Measurements from ENCODE around the gene DDX51. TPM values are rescaled to one million over a fixed set of nuclear protein-coding genes. Genes with fewer than 3 reads are reported as not detected.
"Not testable (repeated sequence)": the region's sequence is repeated elsewhere in the genome, so short reads cannot be mapped to it uniquely, and the experiment has no call there.

DDX51 gene
- polyA plus RNA-seq, 1 experiment = 8.2 TPM

DNA sequence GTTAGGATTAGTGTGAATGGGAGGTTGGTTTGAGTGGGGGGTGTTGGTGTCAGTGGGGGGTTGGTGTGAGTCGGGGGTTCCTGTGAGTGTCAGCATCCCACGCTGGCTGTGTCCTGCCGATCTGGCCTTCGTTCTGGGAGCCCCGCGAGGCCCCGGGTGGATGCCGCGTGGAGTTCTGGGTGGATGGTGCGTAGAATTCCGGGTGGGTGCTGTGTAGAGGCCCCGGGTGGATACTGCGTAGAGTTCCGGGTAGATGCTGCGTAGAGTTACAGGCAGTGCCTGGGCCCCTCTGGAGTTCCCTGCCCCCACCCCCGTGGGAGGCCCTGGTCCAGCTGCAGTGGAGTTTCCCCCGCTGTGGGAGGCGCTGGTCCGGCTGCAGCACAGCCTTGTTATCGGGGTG is 8.8 kb upstream of the DDX51 start:
- Histone ChIP-seq H3K27me3 (ENCODE audit: control insufficient read depth, insufficient read depth, low read length) (no peaks in the 10 kb centered on the region), H3K4me3 (ENCODE audit: low read depth, low read length) (no peak overlapping the region), H3K36me3 (ENCODE audit: control insufficient read depth, insufficient read depth, low read length) (peaks cover 10% of the 10 kb centered on the region; the same call in 1 of the 2 replicates)
- ChIA-PET CTCF (interaction anchor here (1.0 to 3.8 kb wide), 11 partner anchors 8 to 486 kb away, joined by 3 to 41 read pairs (median 7); no protein-coding TSS in a partner anchor), POLR2A (interaction anchor here (0.6 kb wide), 1 partner anchor 262 kb away, joined by 4 read pairs; no protein-coding TSS in a partner anchor)
- DNase-seq (ENCODE audit: low read depth) = no peak
- TF ChIP-seq CTCF (IDR thresholded peaks at IDR 0.05; ENCODE audit: insufficient read depth, low read depth, low read length) = no peak

DNA sequence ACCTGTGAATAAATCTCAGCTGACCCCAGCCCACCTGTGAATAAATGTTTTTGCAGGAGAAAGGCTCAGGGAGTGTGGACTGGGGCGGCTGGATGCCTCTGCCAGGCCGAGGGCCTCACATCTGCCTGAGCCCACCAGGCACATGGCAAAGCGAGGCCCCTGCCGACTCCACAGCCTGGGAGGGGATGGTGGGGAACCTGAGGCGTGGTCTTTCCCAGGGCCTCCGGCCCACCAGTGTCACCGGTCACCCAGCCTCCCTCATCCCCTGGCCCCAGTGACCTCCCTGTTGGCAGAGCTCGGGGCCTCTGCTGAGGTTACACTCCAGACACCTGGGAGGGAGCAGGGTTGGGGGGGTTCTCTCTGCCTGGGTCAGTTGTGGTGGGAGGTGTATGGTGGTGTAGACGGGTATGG is 8.3 kb upstream of the DDX51 start:
- CTCF ChIA-PET = interaction anchor here (1.0 to 3.8 kb wide), 6 partner anchors 10 to 486 kb away, joined by 3 to 41 read pairs (median 6); no protein-coding TSS in a partner anchor
- Histone ChIP-seq H3K36me3 (ENCODE audit: control insufficient read depth, insufficient read depth, low read length) (peaks cover 8% of the 10 kb centered on the region; the same call in 1 of the 2 replicates), H3K4me3 (ENCODE audit: low read depth, low read length) (no peak overlapping the region), H3K27me3 (ENCODE audit: control insufficient read depth, insufficient read depth, low read length) (no peaks in the 10 kb centered on the region)
- no peak for DNase-seq (ENCODE audit: low read depth)
- POLR2A ChIA-PET = interaction anchor here (0.6 kb wide), 1 partner anchor 262 kb away, joined by 4 read pairs; no protein-coding TSS in a partner anchor
- no peak for TF ChIP-seq CTCF (IDR thresholded peaks at IDR 0.05; ENCODE audit: insufficient read depth, low read depth, low read length)

DNA sequence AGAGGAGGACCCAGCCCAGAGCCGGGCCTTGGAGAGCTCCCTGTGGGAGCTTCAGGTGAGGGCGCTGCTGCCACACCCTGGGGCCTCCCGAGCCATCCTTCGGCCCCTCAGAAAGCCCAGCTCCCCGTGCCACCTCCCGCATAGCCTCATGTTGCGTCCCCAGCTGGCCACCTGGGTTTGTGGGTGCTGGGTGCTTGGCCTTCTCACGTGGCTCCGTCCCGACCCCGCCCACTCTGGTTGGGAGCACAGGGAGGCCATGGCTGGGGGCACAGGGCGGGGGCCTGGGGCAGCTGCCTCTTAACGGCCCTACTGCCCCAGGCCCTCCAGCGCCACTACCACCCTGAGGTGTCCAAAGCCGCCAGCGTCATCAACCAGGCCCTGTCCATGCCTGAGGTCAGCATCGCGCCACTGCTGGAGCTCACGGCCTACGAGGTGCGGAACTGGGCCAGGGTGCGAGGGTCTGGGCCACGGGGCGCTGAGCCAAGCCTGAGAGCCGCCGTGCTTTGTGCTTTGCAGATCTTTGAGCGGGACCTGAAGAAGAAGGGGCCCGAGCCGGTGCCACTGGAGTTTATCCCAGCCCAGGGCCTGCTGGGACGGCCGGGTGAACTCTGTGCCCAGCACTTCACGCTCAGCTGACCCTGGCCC is 7.8 kb upstream of the DDX51 start:
- Histone ChIP-seq H3K36me3 (ENCODE audit: control insufficient read depth, insufficient read depth, low read length) (peaks cover 8% of the 10 kb centered on the region; the same call in 1 of the 2 replicates), H3K27me3 (ENCODE audit: control insufficient read depth, insufficient read depth, low read length) (no peaks in the 10 kb centered on the region), H3K4me3 (ENCODE audit: low read depth, low read length) (no peak overlapping the region)
- TF ChIP-seq CTCF (IDR thresholded peaks at IDR 0.05; ENCODE audit: insufficient read depth, low read depth, low read length) = no peak
- ChIA-PET POLR2A (no interaction called here), CTCF (interaction anchor here (1.3 to 3.8 kb wide), 3 partner anchors 263 to 487 kb away, joined by 3 to 41 read pairs (median 4); no protein-coding TSS in a partner anchor)
- no peak for DNase-seq (ENCODE audit: low read depth)

- ChIA-PET CTCF (interaction anchor here (1.3 to 3.8 kb wide), 2 partner anchors 264 to 464 kb away, joined by 4 to 41 read pairs; no protein-coding TSS in a partner anchor), POLR2A (no interaction called here)
- H3K36me3 ChIP-seq (ENCODE audit: control insufficient read depth, insufficient read depth, low read length) = peaks cover 8% of the 10 kb centered on the region; the same call in 1 of the 2 replicates
- H3K27me3 ChIP-seq (ENCODE audit: control insufficient read depth, insufficient read depth, low read length) = no peaks in the 10 kb centered on the region
- DNase-seq (ENCODE audit: low read depth) = no peak
- TF ChIP-seq CTCF (IDR thresholded peaks at IDR 0.05; ENCODE audit: insufficient read depth, low read depth, low read length) = no peak
- H3K4me3 ChIP-seq (ENCODE audit: low read depth, low read length) = no peak overlapping the region
These were observed 7.1 kb upstream of the DDX51 start for GRCh38 chr12:132151145-132151765.

- Histone ChIP-seq H3K27me3 (ENCODE audit: control insufficient read depth, insufficient read depth, low read length) (no peaks in the 10 kb centered on the region), H3K36me3 (ENCODE audit: control insufficient read depth, insufficient read depth, low read length) (peaks cover 8% of the 10 kb centered on the region; the same call in 1 of the 2 replicates), H3K4me3 (ENCODE audit: low read depth, low read length) (no peak overlapping the region)
- no peak for DNase-seq (ENCODE audit: low read depth)
- CTCF ChIA-PET = interaction anchor here (3.8 kb wide), 1 partner anchor 264 kb away, joined by 41 read pairs; no protein-coding TSS in a partner anchor
- POLR2A ChIA-PET = no interaction called here
- no peak for TF ChIP-seq CTCF (IDR thresholded peaks at IDR 0.05; ENCODE audit: insufficient read depth, low read depth, low read length)
These were observed 6.6 kb upstream of the DDX51 start for GRCh38 chr12:132150780-132151144.

DNA sequence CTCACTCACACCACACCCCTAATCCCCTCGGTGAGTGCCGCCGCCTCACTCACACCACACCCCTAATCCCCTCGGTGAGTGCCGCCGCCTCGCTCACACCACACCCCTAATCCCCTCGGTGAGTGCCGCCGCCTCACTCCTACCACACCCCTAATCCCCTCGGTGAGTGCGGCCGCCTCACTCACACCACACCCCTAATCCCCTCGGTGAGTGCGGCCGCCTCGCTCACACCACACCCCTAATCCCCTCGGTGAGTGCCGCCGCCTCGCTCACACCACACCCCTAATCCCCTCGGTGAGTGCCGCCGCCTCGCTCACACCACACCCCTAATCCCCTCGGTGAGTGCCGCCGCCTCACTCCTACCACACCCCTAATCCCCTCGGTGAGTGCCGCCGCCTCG is 5.4 kb upstream of the DDX51 start:
- POLR2A ChIA-PET; H3K27me3 ChIP-seq (ENCODE audit: control insufficient read depth, insufficient read depth, low read length); H3K36me3 ChIP-seq (ENCODE audit: control insufficient read depth, insufficient read depth, low read length); CTCF ChIA-PET; H3K4me3 ChIP-seq (ENCODE audit: low read depth, low read length); DNase-seq (ENCODE audit: low read depth): not testable (repeated sequence)
